Omental fat pad (tissue), 4 donors: ENCODE data around the gene SAPCD2. TPM values are rescaled to one million over a fixed set of nuclear protein-coding genes. Genes with fewer than 3 reads are reported as not detected.

Source experiments
- ATAC-seq: fragments of 150-250 bp; one replicate; pipeline ENCODE4 v1.9.1; 2016; ENCODE audit warnings: mild to moderate bottlenecking, moderate library complexity; ENCODE audit not compliant: low FRiP score
- DNase-seq: peaks from one replicate; pipeline ENCODE4 v3.0.0-alpha.2; 2019; ENCODE audit warnings: low spot score
- CTCF ChIP-seq, 3 donors: fragments of 450-650 bp; IDR thresholded peaks; one replicate each; pipeline ENCODE4 v1.5.1; 2016 to 2017; ENCODE audit warnings: antibody characterized with exemption in 3 of 3, mild to moderate bottlenecking in 3 of 3, moderate library complexity in 2 of 3
- total RNA-seq, 4 donors: library from RNA; depleted of rRNA; stranded (reverse); fragments of >200 nt; gene quantifications; one replicate each; pipeline ENCODE4 v1.1.0, GENCODE V29; 2016

The SAPCD2 gene
- total RNA-seq, 4 donors from 2014 or later: 0.13 to 1.8 (median 0.37) TPM; not detected in 1

DNA sequence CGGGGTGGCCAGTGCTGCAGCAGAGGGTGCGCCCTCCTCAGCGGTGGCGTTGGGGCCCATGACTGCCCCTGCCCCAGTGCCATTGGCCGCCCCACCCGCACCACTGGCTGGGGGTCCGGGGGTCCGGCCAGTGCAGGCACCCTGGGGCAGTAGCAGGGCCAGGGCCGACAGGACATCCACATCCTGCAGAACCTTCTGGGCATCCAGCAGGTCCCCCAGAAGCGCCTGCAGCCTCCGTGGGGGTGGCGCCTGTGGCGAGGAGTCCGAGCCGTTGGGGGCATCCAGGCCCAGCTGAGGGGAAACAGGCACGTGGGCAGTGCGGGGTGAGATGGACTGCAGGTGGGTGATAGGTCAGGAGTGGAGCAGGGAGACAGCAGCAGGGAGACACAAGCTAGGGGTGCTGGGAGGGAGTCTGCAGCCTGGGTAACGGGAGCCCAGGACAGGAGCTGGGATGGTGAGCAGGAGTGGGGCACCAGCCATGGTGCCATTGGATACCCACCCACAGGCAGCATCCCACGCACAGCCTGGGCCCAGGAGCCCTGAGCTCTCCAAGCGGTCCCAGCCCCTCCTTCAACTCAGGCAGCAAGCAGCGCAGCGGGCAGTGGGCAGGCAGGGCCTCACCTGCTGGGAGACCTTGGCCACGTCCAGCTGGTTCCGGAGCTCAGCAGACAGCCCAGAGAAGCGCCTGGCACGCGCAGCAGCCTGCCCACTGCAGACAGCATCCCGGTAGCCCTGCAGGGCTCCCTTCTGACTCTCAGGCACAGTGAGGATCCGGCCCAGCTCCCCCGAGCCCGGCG is 49.4 kb downstream of the SAPCD2 start:
- no peak for TF ChIP-seq CTCF (IDR thresholded peaks at IDR 0.05)
- ATAC-seq (no peak), DNase-seq (no peak)

- no peak for ATAC-seq
- DNase-seq: no peak
- no peak for TF ChIP-seq CTCF (IDR thresholded peaks at IDR 0.05)
Observed at GRCh38 chr9:137019891-137020683, 50.3 kb downstream of the SAPCD2 start.

DNA sequence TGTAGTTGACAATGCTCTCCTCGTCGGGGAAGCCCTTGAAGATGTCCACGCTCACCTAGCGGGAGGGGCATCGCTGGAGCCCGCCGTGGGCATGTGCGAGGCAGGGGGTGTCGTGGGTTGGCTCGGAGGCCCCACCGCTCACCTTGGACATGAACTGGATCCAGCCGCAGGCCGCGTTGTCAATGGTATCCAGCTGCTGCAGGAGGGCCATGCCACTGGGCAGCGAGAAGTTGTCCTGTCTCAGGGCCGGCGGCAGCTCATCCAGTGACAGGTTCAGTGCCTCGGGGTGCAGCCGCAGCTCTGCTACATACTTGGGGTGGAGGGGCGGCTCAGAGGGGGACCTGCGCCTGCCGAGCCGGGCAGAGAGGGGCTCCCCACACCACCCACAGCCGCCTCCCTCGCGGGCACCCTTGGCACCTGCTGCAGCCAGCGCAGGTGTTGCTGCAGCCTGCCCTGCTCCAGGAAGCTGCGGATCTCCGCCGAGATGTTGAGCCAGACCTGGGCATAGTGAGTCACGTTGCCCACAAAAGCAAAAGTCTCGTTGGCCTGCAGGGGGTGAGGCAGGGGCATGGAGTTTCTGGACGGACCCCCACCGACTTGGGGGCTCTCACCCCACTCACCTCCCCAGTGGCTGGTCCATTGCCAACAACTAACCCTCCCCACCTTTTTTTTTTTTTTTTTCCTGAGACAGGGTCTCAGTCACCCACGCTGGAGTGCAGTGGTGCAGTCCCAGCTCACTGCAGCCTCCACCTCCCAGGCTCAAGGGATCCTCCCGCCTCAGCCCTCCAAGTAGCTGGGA is 51.4 kb downstream of the SAPCD2 start:
- no peak for DNase-seq
- TF ChIP-seq CTCF (IDR thresholded peaks at IDR 0.05): no peak
- no peak for ATAC-seq

DNA sequence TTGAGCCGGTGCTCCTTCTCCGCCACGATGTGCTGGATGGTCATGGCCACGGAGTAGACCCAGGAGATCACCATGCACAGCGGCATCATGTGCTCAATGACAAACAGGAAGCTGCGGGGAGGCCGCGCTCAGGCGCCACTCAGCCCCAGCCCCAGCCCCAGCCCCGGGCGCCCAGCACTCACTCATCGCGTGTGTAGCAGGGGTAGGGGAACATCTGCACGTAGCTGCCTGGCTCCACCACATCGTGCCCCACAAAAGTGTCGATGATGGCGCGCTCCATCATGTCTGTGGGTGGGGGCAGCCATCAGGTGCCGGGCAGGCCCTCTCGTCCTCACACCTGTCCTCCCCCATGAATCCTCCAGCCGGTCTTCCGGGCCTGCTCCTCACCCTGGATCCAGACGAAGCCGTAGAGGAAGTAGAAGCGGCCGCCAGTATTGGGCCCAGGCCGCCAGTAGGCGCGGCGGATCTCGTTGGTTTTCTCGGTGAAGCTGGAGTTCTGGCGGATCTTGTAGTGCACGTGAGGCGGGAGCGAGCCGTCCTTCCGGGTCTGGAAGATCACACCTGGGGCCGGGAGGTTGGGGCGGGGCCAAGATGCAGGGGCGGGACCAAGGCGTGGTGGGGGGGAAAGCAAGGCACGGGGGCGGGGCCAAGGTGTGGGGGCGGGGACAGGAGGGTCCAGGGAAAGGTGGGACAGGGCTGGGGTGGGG is 52.4 kb downstream of the SAPCD2 start:
- DNase-seq: no peak
- TF ChIP-seq CTCF (IDR thresholded peaks at IDR 0.05): no peak
- no peak for ATAC-seq

GRCh38 chr9:137017071-137017470 is 53.3 kb downstream of the SAPCD2 start:
- no peak for TF ChIP-seq CTCF (IDR thresholded peaks at IDR 0.05)
- ATAC-seq: no peak
- DNase-seq: no peak

DNA sequence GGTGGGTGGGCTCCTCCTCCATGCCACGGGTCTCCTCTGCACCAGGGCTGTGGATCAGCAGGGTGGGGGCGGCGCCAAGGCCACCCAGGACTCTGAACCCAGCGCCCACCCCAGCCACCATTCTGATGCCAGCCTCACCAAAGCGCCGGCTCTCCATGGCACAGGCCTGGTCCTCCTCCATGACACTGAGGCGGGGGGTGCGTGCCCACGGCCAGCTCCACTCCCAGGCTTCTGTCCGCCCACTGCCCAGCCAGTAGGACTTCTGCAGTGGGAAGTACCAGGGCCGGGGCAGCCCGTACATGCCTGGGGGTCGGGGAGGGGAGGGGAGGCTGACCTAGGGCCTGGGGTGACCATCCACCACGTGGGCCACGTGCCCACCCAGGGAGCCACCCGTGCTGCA is 53.9 kb downstream of the SAPCD2 start:
- no peak for TF ChIP-seq CTCF (IDR thresholded peaks at IDR 0.05)
- ATAC-seq (no peak), DNase-seq (no peak)
